GM20000 (cell line): ENCODE data around the gene AURKAIP1.
"Not testable (repeated sequence)": the region's sequence is repeated elsewhere in the genome, so short reads cannot be mapped to it uniquely, and the experiment has no call there.

ENCODE experiments used
- DNase-seq: peaks from one replicate; pipeline ENCODE4 v3.0.0; 2012; ENCODE audit warnings: low spot score
- CTCF ChIP-seq: IDR thresholded peaks from 2 replicates; pipeline ENCODE4 v1.5.1; 2012; ENCODE audit warnings: mild to moderate bottlenecking, control low read depth; ENCODE audit errors: extremely low read depth, missing control alignments

The AURKAIP1 gene

DNA sequence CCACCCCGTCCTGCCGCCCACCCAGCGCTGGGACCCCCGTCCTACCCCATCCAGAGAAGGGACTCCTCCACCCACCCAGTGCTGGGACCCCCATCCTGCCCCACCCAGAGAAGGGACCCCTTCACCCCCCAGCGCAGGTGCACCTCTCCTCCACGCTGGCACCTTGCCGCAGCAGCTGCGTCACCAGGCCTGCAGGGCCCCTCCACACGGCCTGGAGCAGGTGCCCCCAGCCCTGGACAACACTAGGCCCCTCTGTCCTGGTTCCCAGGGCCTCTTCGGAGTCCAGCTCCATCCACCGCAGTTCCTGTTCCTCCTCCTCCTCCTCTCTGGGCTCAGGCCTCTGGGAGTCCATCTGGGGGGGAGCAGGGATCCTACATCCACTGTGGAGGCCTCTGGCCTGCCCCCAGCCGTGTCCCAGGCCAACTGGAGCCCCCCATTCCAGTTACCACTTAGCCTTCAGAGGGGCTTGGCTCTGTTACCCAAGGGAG, 45.7 kb upstream of the AURKAIP1 start:
- DNase-seq, result peak; percentile 25

DNA sequence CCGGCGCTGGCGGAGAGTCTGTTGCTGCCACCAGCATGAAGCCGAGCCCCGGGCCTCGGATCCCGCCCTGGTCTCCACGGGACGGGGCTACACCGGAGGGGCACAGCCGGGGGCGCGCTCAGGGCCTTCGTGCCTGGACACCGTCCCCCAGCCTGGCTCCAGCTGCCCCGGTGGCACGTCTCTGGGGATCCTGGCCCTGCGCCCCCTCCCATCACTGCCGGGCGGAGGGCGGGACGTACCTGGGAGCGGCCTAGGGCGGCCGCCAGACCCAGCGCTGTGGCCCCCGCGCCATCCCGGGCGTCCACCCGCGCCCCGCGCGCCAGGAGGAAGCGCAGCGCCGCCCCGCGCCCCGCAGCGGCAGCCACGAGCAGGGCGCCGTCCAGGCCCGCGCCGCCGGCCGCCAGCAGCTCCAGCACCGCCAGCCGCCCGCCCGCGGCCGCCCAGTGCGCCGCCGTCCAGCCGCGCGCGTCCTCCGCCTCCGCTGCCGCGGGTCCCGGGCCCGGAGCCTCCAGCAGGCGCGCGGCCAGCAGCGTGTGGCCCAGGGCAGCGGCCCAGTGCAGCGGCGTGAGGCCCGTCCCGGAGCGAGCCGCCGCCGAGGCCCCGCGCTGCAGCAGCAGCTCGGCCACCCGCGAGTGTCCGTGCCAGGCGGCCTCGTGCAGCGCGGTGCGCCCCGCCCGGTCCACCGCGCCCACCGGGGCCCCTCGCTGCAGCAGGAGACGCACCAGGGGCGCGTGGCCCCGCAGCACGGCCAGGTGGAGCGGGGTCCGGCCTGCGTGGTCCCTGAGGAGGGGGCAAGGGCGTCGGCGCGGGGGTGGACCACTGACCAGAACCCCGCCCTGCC, 45.0 kb upstream of the AURKAIP1 start:
- TF ChIP-seq CTCF, result no peak
- DNase-seq, result peak; percentile 69

More for the DNA sequence above, 45.7 kb upstream of the AURKAIP1 start:
- no peak for TF ChIP-seq CTCF

DNA sequence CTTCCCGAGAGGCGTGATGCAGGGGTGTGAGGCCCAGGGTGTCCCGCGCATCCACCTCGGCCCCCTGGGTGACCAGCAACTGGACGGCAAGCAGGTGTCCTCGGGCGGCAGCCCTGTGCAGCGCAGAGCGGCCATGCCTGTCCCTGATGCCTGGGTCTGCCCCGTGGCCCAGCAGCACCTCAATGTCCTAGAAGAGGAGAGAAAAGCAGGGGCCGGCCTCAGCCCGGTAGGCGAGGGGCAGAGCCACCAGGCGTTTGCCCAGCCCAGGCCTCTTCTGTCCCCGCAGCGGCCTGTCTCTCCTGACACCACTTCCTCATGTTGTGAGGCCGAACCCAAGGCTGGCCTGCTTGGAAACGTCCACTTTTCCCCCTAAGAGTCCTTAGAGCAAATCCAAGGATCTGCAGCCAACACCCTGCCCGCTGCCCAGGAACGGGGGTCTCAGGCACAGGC, 44.4 kb upstream of the AURKAIP1 start:
- no peak for DNase-seq
- TF ChIP-seq CTCF, result no peak

DNA sequence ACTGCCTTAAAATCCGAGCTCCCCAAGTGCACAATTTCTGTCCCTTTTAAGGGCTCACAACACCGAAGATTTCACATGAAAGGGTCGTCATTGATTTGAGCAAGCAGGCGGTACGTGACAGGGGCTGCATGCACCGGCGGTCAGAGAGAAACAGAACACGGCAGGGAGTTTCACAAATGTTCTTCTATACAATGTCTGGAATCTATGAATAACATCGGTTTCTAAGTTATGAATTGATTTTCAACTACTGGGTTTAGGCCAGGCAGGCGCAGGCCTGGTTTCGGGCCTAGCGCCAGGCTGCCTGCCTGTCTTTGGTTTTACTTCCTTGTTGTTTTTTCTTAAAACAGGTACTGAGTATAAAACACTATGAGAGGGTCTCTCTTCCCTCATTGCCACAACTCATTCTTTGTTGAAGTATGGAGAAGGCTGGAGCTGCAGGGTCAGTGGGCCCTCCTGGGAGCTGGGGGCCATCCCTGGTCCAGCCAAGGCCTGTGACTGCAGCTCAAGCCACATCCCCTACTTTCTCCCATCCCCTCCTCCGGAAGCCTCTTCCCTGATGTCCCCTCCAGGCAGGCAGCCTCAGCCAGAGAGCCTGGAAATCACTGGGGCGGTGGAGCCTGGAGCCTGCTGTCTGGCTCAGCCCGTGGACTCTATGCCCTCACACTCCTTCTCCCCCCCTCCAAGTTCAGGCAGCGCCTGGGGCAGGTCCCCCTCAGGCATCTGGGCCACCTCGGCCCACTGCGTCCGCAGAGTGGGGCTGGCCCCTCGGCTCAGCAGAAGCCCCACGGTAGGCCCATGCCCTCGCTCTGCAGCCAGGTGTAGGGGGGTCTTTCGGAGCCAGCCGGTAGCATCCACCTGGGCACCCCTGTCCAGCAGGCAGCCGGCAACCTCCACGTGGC, 43.7 kb upstream of the AURKAIP1 start:
- TF ChIP-seq CTCF, result no peak
- DNase-seq, result no peak

DNA sequence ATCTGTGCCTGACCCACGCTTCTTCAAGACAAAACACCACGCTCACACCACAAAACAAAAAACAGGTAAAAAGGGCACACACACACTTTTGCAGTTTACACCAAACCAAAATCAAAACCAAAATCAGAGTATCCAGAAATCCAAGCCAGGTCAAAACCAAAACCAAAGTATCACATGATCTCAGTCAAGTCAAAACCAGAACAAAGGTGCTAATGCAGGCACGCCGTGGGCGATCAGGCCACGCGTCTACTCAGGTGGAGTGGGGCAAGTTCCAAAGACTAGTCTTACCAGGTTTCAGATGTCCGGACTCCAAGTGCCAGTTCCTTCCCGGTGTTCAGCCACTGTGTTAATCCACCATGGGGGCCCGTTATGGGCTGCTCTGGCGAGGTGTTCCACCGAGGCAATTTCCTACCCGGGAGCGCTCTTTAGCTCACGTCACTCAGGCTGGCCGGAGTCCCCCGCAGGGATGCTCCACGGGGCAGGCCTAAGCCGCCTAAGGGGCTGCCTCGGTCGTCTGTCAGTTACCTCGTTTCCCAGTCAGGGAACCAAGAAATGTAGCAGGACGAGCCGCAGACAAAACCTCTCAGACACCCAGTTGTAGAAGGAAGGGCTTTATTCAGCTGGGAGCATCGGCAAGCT, 42.9 kb upstream of the AURKAIP1 start:
- DNase-seq, result not testable (repeated sequence)

DNA sequence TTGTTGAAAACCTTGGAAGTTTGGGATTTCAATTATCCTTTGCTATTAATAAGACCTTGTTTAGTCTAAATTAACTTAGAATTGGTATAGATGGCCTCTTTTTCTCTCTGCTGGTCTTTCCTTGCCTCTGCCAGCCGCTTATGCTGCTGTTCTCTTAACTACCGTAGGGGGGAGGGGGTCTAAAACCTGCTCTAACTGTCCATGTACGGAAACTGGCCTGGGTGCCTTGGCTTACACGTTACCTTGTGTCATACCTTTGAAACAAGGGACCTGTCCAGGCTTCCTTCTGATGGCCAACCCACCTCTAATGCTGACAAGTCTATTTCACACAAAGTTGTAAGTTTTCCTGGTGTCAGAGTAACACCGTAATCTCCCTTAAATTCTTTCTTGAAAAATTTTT, 42.4 kb upstream of the AURKAIP1 start:
- DNase-seq, result not testable (repeated sequence)

DNA sequence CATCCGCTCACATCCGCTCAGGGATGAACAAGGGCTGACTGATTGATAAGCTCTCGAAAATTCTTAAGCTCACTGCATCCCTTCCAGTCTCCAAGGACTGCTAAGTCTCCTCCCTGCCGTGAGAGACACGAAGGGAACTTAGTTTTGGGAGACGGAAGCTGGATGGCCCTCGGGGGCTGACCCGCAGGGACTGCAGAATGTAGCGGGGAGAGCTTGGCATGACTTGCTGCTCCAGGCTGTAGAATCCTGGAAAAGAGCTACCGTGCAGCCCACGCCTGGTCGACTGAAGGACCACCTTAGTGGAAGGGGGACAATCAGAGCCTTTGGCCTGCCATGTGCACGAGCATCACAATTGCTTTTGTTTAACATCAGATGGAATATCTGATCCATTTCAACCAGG, 40.7 kb upstream of the AURKAIP1 start:
- DNase-seq, result no peak
- TF ChIP-seq CTCF, result no peak

- not testable (repeated sequence) for DNase-seq
These were observed 37.4 kb upstream of the AURKAIP1 start for GRCh38 chr1:1412311-1412902.
